ENCODE results near the gene OTUD4.
"Not testable (repeated sequence)": the region's sequence is repeated elsewhere in the genome, so short reads cannot be mapped to it uniquely, and the experiment has no call there.

OTUD4 gene

GRCh38 chr4:145180298-145181090, at the start of gene OTUD4:
TSS of gene OTUD4 (minus strand) at chr4:145180589. CDS start at chr4:145179973, 616 bp downstream.
- Histone ChIP-seq H3K4me3 (ENCODE audit: low read length) (peak within 1 kb of the TSS; percentile 80), H3K27ac (ENCODE audit: low read length) (no peak within 1 kb of the TSS), H3K36me3 (ENCODE audit: control insufficient read depth, insufficient read depth, low read length) (no peaks in the 10 kb centered on the region), H3K27me3 (ENCODE audit: control insufficient read depth, insufficient read depth, low read length) (no peaks in the 10 kb centered on the region), H3K4me1 (ENCODE audit: control insufficient read depth, insufficient read depth, low read length) (no peaks in the 10 kb centered on the region; the same call in 1 of the 2 replicates), H3K9me3 (ENCODE audit: control insufficient read depth, insufficient read depth, low read length) (no peaks in the 10 kb centered on the region)
- DNase-seq (ENCODE audit: low read depth, low spot score): peak; percentile 61
- no CpG with 5 or more reads among the region's 94 CpGs for WGBS (ENCODE audit: insufficient coverage, insufficient read length)

GRCh38 chr4:145223228-145223627, 42.8 kb upstream of the OTUD4 start:
- DNase-seq (ENCODE audit: low read depth, low spot score); H3K36me3 ChIP-seq (ENCODE audit: control insufficient read depth, insufficient read depth, low read length); H3K9me3 ChIP-seq (ENCODE audit: control insufficient read depth, insufficient read depth, low read length); H3K27ac ChIP-seq (ENCODE audit: low read length); H3K4me3 ChIP-seq (ENCODE audit: low read length); H3K27me3 ChIP-seq (ENCODE audit: control insufficient read depth, insufficient read depth, low read length); H3K4me1 ChIP-seq (ENCODE audit: control insufficient read depth, insufficient read depth, low read length): not testable (repeated sequence)
- WGBS (ENCODE audit: insufficient coverage, insufficient read length): no CpG with 5 or more reads among the region's 7 CpGs

GRCh38 chr4:145221529-145221928, 41.1 kb upstream of the OTUD4 start:
- H3K36me3 ChIP-seq (ENCODE audit: control insufficient read depth, insufficient read depth, low read length); DNase-seq (ENCODE audit: low read depth, low spot score); H3K4me1 ChIP-seq (ENCODE audit: control insufficient read depth, insufficient read depth, low read length); H3K27me3 ChIP-seq (ENCODE audit: control insufficient read depth, insufficient read depth, low read length); H3K9me3 ChIP-seq (ENCODE audit: control insufficient read depth, insufficient read depth, low read length); H3K27ac ChIP-seq (ENCODE audit: low read length); H3K4me3 ChIP-seq (ENCODE audit: low read length): not testable (repeated sequence)
- WGBS (ENCODE audit: insufficient coverage, insufficient read length): no CpG with 5 or more reads among the region's 5 CpGs

DNA sequence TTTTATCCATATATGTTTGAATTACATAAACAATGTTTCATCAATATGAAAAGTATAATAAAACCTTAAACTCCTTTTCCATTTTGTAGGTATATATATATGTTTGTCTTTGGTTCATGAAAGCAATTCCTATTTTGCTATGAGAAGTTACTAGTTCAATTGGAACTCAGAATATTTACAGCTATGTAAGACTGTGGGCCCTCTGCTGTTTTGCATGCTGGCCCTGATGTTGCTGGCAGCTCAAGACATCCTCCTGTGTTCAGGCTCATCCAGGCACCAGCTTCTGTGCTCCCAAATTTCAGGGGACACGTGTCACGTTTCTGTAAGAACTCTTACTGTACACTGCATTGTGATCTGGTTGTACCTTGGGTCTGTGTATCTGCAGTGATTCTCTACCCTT, 38.7 kb upstream of the OTUD4 start:
- Histone ChIP-seq H3K4me3 (ENCODE audit: low read length) (no peak overlapping the region), H3K9me3 (ENCODE audit: control insufficient read depth, insufficient read depth, low read length) (no peaks in the 10 kb centered on the region), H3K27me3 (ENCODE audit: control insufficient read depth, insufficient read depth, low read length) (no peaks in the 10 kb centered on the region), H3K27ac (ENCODE audit: low read length) (no peak overlapping the region), H3K36me3 (ENCODE audit: control insufficient read depth, insufficient read depth, low read length) (no peaks in the 10 kb centered on the region), H3K4me1 (ENCODE audit: control insufficient read depth, insufficient read depth, low read length) (no peaks in the 10 kb centered on the region)
- WGBS (ENCODE audit: insufficient coverage, insufficient read length): no CpG with 5 or more reads among the region's 2 CpGs
- no peak for DNase-seq (ENCODE audit: low read depth, low spot score)

DNA sequence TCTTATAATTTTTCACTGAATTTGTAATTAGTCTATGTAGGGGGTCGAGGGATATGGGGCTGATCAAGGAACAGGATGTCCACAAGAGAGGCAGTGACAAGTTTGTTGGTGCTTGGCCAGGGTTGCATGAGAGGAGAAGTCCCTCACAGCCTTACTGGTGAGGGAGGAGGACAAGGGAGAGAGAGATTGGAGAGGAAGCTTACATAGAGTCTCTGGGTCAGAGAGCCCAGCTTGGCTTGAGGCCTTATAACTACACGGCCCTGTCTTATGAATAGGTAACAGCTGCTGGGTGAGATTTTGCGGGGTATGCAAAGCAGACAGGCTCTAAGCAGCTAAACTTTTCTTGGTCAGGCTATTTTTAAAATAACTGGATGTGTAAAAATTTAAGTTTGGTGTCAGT, 37.9 kb upstream of the OTUD4 start:
- Histone ChIP-seq H3K27ac (ENCODE audit: low read length) (no peak overlapping the region), H3K4me1 (ENCODE audit: control insufficient read depth, insufficient read depth, low read length) (no peaks in the 10 kb centered on the region), H3K9me3 (ENCODE audit: control insufficient read depth, insufficient read depth, low read length) (no peaks in the 10 kb centered on the region), H3K36me3 (ENCODE audit: control insufficient read depth, insufficient read depth, low read length) (no peaks in the 10 kb centered on the region), H3K27me3 (ENCODE audit: control insufficient read depth, insufficient read depth, low read length) (no peaks in the 10 kb centered on the region), H3K4me3 (ENCODE audit: low read length) (no peak overlapping the region)
- no CpG with 5 or more reads among the region's 3 CpGs for WGBS (ENCODE audit: insufficient coverage, insufficient read length)
- no peak for DNase-seq (ENCODE audit: low read depth, low spot score)

DNA sequence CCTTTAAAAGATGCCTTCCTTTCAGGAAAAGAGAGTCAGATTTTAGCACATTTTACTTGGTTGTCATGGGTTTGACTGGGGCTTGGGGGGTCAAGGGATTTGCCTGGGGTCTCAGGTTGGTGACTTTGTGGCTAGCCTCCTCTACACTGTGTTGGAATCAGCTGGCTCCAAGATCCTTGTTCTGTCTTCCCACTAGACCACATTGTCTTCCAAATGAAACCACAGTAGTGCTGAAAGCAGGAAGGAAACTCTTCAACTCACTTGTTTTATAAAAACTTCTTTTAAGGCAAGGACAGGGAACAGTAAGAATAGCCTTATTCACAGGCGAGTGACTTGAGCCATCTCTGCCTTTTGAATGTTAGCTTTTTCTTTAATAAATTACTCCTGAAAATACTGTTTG, 37.0 kb upstream of the OTUD4 start:
- Histone ChIP-seq H3K27ac (ENCODE audit: low read length) (no peak overlapping the region), H3K4me3 (ENCODE audit: low read length) (no peak overlapping the region), H3K9me3 (ENCODE audit: control insufficient read depth, insufficient read depth, low read length) (no peaks in the 10 kb centered on the region), H3K36me3 (ENCODE audit: control insufficient read depth, insufficient read depth, low read length) (no peaks in the 10 kb centered on the region), H3K4me1 (ENCODE audit: control insufficient read depth, insufficient read depth, low read length) (no peaks in the 10 kb centered on the region), H3K27me3 (ENCODE audit: control insufficient read depth, insufficient read depth, low read length) (no peaks in the 10 kb centered on the region)
- no CpG with 5 or more reads among the region's 1 CpG for WGBS (ENCODE audit: insufficient coverage, insufficient read length)
- DNase-seq (ENCODE audit: low read depth, low spot score): no peak

DNA sequence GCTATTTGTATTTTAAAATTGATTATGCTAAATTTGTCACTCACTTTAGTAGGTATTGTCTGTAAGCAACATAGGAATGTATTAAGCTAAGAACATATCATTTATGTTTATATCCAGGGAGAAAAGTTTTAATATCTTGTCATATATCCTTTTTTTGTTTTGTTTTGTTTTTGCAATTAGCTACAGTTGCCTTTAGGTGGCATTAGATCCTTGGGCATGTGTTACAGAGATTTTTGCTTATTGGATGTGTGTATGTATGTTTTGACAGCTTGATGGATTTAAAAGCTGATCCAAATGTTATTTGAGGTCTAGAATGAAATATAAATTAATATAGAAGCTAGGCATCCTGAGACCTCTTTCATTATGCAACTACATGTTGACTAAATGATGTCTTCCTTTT, 36.1 kb upstream of the OTUD4 start:
- no peaks in the 10 kb centered on the region for H3K27me3 ChIP-seq (ENCODE audit: control insufficient read depth, insufficient read depth, low read length)
- no peaks in the 10 kb centered on the region for H3K36me3 ChIP-seq (ENCODE audit: control insufficient read depth, insufficient read depth, low read length)
- H3K4me3 ChIP-seq (ENCODE audit: low read length): no peak overlapping the region
- no peaks in the 10 kb centered on the region for H3K4me1 ChIP-seq (ENCODE audit: control insufficient read depth, insufficient read depth, low read length)
- H3K27ac ChIP-seq (ENCODE audit: low read length): no peak overlapping the region
- DNase-seq (ENCODE audit: low read depth, low spot score): no peak
- no peaks in the 10 kb centered on the region for H3K9me3 ChIP-seq (ENCODE audit: control insufficient read depth, insufficient read depth, low read length)

DNA sequence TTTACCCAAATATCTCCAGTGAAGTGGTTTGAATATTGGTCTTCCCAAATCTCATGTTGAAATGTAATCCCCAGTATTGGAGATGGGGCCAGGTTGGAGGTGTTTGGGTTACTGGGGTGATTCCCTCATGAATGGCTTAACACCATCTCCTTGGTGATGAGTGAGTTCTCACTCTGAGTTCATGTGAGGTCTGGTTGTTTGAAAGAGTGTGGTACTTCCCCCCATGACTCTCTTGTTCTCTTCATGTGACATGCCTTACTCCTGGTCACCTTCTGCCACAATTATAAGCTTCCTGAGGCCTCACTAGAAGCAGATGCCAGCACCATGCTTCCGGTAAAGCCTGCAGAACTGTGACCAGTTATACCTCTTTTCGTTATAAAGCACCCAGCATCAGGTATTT, 32.9 kb upstream of the OTUD4 start:
- Histone ChIP-seq H3K36me3 (ENCODE audit: control insufficient read depth, insufficient read depth, low read length) (no peaks in the 10 kb centered on the region), H3K27ac (ENCODE audit: low read length) (no peak overlapping the region), H3K4me1 (ENCODE audit: control insufficient read depth, insufficient read depth, low read length) (no peaks in the 10 kb centered on the region), H3K9me3 (ENCODE audit: control insufficient read depth, insufficient read depth, low read length) (no peaks in the 10 kb centered on the region), H3K27me3 (ENCODE audit: control insufficient read depth, insufficient read depth, low read length) (no peaks in the 10 kb centered on the region), H3K4me3 (ENCODE audit: low read length) (no peak overlapping the region)
- WGBS (ENCODE audit: insufficient coverage, insufficient read length): no CpG with 5 or more reads among the region's 2 CpGs
- DNase-seq (ENCODE audit: low read depth, low spot score): no peak

- H3K36me3 ChIP-seq (ENCODE audit: control insufficient read depth, insufficient read depth, low read length): no peaks in the 10 kb centered on the region
- H3K4me3 ChIP-seq (ENCODE audit: low read length): no peak overlapping the region
- WGBS (ENCODE audit: insufficient coverage, insufficient read length): no CpG with 5 or more reads among the region's 2 CpGs
- no peaks in the 10 kb centered on the region for H3K27me3 ChIP-seq (ENCODE audit: control insufficient read depth, insufficient read depth, low read length)
- no peaks in the 10 kb centered on the region for H3K4me1 ChIP-seq (ENCODE audit: control insufficient read depth, insufficient read depth, low read length)
- no peak overlapping the region for H3K27ac ChIP-seq (ENCODE audit: low read length)
- DNase-seq (ENCODE audit: low read depth, low spot score): no peak
- H3K9me3 ChIP-seq (ENCODE audit: control insufficient read depth, insufficient read depth, low read length): no peaks in the 10 kb centered on the region
Measured at GRCh38 chr4:145207934-145208333, 27.5 kb upstream of the OTUD4 start.

DNA sequence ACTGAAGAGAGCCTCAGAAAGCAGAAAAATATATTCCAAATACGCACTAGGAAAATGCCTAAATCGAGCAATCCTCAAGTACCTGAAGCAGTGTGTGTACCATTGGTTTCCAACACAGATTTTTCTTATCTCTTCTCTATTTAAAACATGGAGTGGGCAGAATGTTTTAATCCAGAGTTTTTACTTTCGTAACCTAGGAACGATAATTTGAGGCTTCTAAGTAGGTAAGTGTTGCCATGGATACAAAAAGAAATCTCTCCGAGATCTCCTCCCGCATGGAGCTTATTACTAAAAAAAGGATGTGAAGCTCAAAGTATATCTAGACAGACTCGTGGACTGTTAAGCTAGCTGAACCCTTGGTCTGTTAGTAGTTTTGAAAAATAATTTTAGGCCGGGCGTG, 23.0 kb upstream of the OTUD4 start:
- Histone ChIP-seq H3K9me3 (ENCODE audit: control insufficient read depth, insufficient read depth, low read length) (no peaks in the 10 kb centered on the region), H3K27me3 (ENCODE audit: control insufficient read depth, insufficient read depth, low read length) (no peaks in the 10 kb centered on the region), H3K4me1 (ENCODE audit: control insufficient read depth, insufficient read depth, low read length) (no peaks in the 10 kb centered on the region), H3K36me3 (ENCODE audit: control insufficient read depth, insufficient read depth, low read length) (no peaks in the 10 kb centered on the region), H3K4me3 (ENCODE audit: low read length) (no peak overlapping the region), H3K27ac (ENCODE audit: low read length) (no peak overlapping the region)
- no peak for DNase-seq (ENCODE audit: low read depth, low spot score)
- no CpG with 5 or more reads among the region's 9 CpGs for WGBS (ENCODE audit: insufficient coverage, insufficient read length)

- DNase-seq (ENCODE audit: low read depth, low spot score): no peak
- no CpG with 5 or more reads among the region's 4 CpGs for WGBS (ENCODE audit: insufficient coverage, insufficient read length)
- no peaks in the 10 kb centered on the region for H3K4me1 ChIP-seq (ENCODE audit: control insufficient read depth, insufficient read depth, low read length)
- H3K36me3 ChIP-seq (ENCODE audit: control insufficient read depth, insufficient read depth, low read length): no peaks in the 10 kb centered on the region
- H3K27ac ChIP-seq (ENCODE audit: low read length): no peak overlapping the region
- H3K4me3 ChIP-seq (ENCODE audit: low read length): no peak overlapping the region
- H3K9me3 ChIP-seq (ENCODE audit: control insufficient read depth, insufficient read depth, low read length): no peaks in the 10 kb centered on the region
- no peaks in the 10 kb centered on the region for H3K27me3 ChIP-seq (ENCODE audit: control insufficient read depth, insufficient read depth, low read length)
Measured at GRCh38 chr4:145200366-145200765, 20.0 kb upstream of the OTUD4 start.

Data from iPS DF 6.9 (cell line).